ENCODE measurements around the gene SHC3.

SHC3 gene

GRCh38 chr9:89044104-89044503, 134.5 kb downstream of the SHC3 start:
- H3K27ac Mint-ChIP-seq, result no peak overlapping the region

GRCh38 chr9:89042984-89043383, 135.6 kb downstream of the SHC3 start:
- no peak for DNase-seq (ENCODE audit: low spot score in 2 of 2)
- H3K4me1 Mint-ChIP-seq, result no peaks in the 10 kb centered on the region
- no peaks in the 10 kb centered on the region for H3K36me3 Mint-ChIP-seq
- no peak overlapping the region for H3K4me3 Mint-ChIP-seq
- no peak for ATAC-seq
- H3K27ac Mint-ChIP-seq, result no peak overlapping the region
- H3K9me3 Mint-ChIP-seq, result no peaks in the 10 kb centered on the region

More at GRCh38 chr9:89044104-89044503, 134.5 kb downstream of the SHC3 start:
- ATAC-seq (no peak), DNase-seq (ENCODE audit: low spot score in 2 of 2) (no peak)
- Mint-ChIP-seq H3K9me3 (no peaks in the 10 kb centered on the region), H3K4me1 (no peaks in the 10 kb centered on the region), H3K36me3 (no peaks in the 10 kb centered on the region), H3K4me3 (no peak overlapping the region)

GRCh38 chr9:89039664-89040063, 139.0 kb downstream of the SHC3 start:
- Mint-ChIP-seq H3K36me3 (no peaks in the 10 kb centered on the region), H3K4me3 (no peak overlapping the region), H3K4me1 (no peaks in the 10 kb centered on the region), H3K27ac (no peak overlapping the region), H3K9me3 (no peaks in the 10 kb centered on the region)
- no peak for DNase-seq (ENCODE audit: low spot score in 2 of 2)
- ATAC-seq, result no peak

- Mint-ChIP-seq H3K9me3 (no peaks in the 10 kb centered on the region), H3K4me3 (no peak overlapping the region), H3K36me3 (no peaks in the 10 kb centered on the region), H3K27ac (no peak overlapping the region), H3K4me1 (no peaks in the 10 kb centered on the region)
- ATAC-seq (no peak), DNase-seq (ENCODE audit: low spot score in 2 of 2) (no peak)
These were observed 139.5 kb downstream of the SHC3 start for GRCh38 chr9:89039104-89039465.

- no peak for ATAC-seq
- Mint-ChIP-seq H3K9me3 (no peaks in the 10 kb centered on the region), H3K4me3 (no peak overlapping the region), H3K36me3 (no peaks in the 10 kb centered on the region), H3K4me1 (no peaks in the 10 kb centered on the region), H3K27ac (no peak overlapping the region)
- DNase-seq (ENCODE audit: low spot score in 2 of 2), result no peak
These were observed 140.1 kb downstream of the SHC3 start for GRCh38 chr9:89038382-89039103.

- ATAC-seq (no peak), DNase-seq (ENCODE audit: low spot score in 2 of 2) (no peak)
- no peak overlapping the region for H3K4me3 Mint-ChIP-seq
- H3K4me1 Mint-ChIP-seq, result no peaks in the 10 kb centered on the region
- H3K27ac Mint-ChIP-seq, result no peak overlapping the region
- no peaks in the 10 kb centered on the region for H3K36me3 Mint-ChIP-seq
- no peaks in the 10 kb centered on the region for H3K9me3 Mint-ChIP-seq
These were observed 140.7 kb downstream of the SHC3 start for GRCh38 chr9:89037891-89038290.

GRCh38 chr9:89037346-89037745, 141.3 kb downstream of the SHC3 start:
- no peaks in the 10 kb centered on the region for H3K4me1 Mint-ChIP-seq
- no peaks in the 10 kb centered on the region for H3K9me3 Mint-ChIP-seq

GRCh38 chr9:89036891-89037290, 141.7 kb downstream of the SHC3 start:
- Mint-ChIP-seq H3K9me3 (no peaks in the 10 kb centered on the region), H3K27ac (no peak overlapping the region), H3K4me3 (no peak overlapping the region), H3K36me3 (no peaks in the 10 kb centered on the region), H3K4me1 (no peaks in the 10 kb centered on the region)
- no peak for DNase-seq (ENCODE audit: low spot score in 2 of 2)
- ATAC-seq, result no peak

More at GRCh38 chr9:89037346-89037745, 141.3 kb downstream of the SHC3 start:
- Mint-ChIP-seq H3K36me3 (no peaks in the 10 kb centered on the region), H3K27ac (no peak overlapping the region), H3K4me3 (no peak overlapping the region)
- DNase-seq (ENCODE audit: low spot score in 2 of 2), result no peak
- ATAC-seq, result no peak

GRCh38 chr9:89036383-89036782, 142.2 kb downstream of the SHC3 start:
- no peaks in the 10 kb centered on the region for H3K36me3 Mint-ChIP-seq
- no peak overlapping the region for H3K4me3 Mint-ChIP-seq
- no peak for ATAC-seq
- no peak overlapping the region for H3K27ac Mint-ChIP-seq
- no peaks in the 10 kb centered on the region for H3K4me1 Mint-ChIP-seq
- no peak for DNase-seq (ENCODE audit: low spot score in 2 of 2)
- H3K9me3 Mint-ChIP-seq, result no peaks in the 10 kb centered on the region

GRCh38 chr9:89032661-89033060, 146.0 kb downstream of the SHC3 start:
- H3K4me3 Mint-ChIP-seq, result no peak overlapping the region
- ATAC-seq, result no peak
- H3K4me1 Mint-ChIP-seq, result no peaks in the 10 kb centered on the region

GRCh38 chr9:89032173-89032572, 146.4 kb downstream of the SHC3 start:
- ATAC-seq (no peak), DNase-seq (ENCODE audit: low spot score in 2 of 2) (no peak)
- Mint-ChIP-seq H3K27ac (no peak overlapping the region), H3K9me3 (peaks cover 6% of the 10 kb centered on the region), H3K4me3 (no peak overlapping the region), H3K36me3 (no peaks in the 10 kb centered on the region), H3K4me1 (no peaks in the 10 kb centered on the region)

More at GRCh38 chr9:89032661-89033060, 146.0 kb downstream of the SHC3 start:
- Mint-ChIP-seq H3K27ac (no peak overlapping the region), H3K9me3 (peaks cover 6% of the 10 kb centered on the region), H3K36me3 (no peaks in the 10 kb centered on the region)
- no peak for DNase-seq (ENCODE audit: low spot score in 2 of 2)

- Mint-ChIP-seq H3K4me3 (no peak overlapping the region), H3K4me1 (no peaks in the 10 kb centered on the region), H3K36me3 (no peaks in the 10 kb centered on the region), H3K9me3 (peaks cover 6% of the 10 kb centered on the region), H3K27ac (no peak overlapping the region)
- ATAC-seq (no peak), DNase-seq (ENCODE audit: low spot score in 2 of 2) (no peak)
These were observed 148.8 kb downstream of the SHC3 start for GRCh38 chr9:89029788-89030187.

GRCh38 chr9:89026876-89027275, 151.7 kb downstream of the SHC3 start:
- no peak for DNase-seq (ENCODE audit: low spot score in 2 of 2)
- Mint-ChIP-seq H3K4me3 (no peak overlapping the region), H3K4me1 (no peaks in the 10 kb centered on the region), H3K9me3 (peaks cover 6% of the 10 kb centered on the region), H3K36me3 (no peaks in the 10 kb centered on the region), H3K27ac (no peak overlapping the region)
- ATAC-seq, result no peak

- DNase-seq (ENCODE audit: low spot score in 2 of 2) (no peak), ATAC-seq (no peak)
- H3K9me3 Mint-ChIP-seq, result peaks cover 6% of the 10 kb centered on the region
- H3K4me3 Mint-ChIP-seq, result no peak overlapping the region
- no peaks in the 10 kb centered on the region for H3K36me3 Mint-ChIP-seq
- no peaks in the 10 kb centered on the region for H3K4me1 Mint-ChIP-seq
- H3K27ac Mint-ChIP-seq, result no peak overlapping the region
These were observed 153.1 kb downstream of the SHC3 start for GRCh38 chr9:89025553-89025952.

- ATAC-seq, result no peak
- Mint-ChIP-seq H3K36me3 (no peaks in the 10 kb centered on the region), H3K27ac (no peak overlapping the region), H3K9me3 (peaks cover under 1% of the 10 kb centered on the region), H3K4me3 (no peak overlapping the region), H3K4me1 (no peaks in the 10 kb centered on the region)
- no peak for DNase-seq (ENCODE audit: low spot score in 2 of 2)
These were observed 153.9 kb downstream of the SHC3 start for GRCh38 chr9:89024727-89025126.

GRCh38 chr9:89023740-89024139, 154.9 kb downstream of the SHC3 start:
- H3K27ac Mint-ChIP-seq, result no peak overlapping the region
- DNase-seq (ENCODE audit: low spot score in 2 of 2), result no peak
- H3K36me3 Mint-ChIP-seq, result no peaks in the 10 kb centered on the region
- H3K4me1 Mint-ChIP-seq, result no peaks in the 10 kb centered on the region
- ATAC-seq, result no peak
- no peaks in the 10 kb centered on the region for H3K9me3 Mint-ChIP-seq
- H3K4me3 Mint-ChIP-seq, result no peak overlapping the region

GRCh38 chr9:89022902-89023301, 155.7 kb downstream of the SHC3 start:
- Mint-ChIP-seq H3K36me3 (no peaks in the 10 kb centered on the region), H3K9me3 (no peaks in the 10 kb centered on the region), H3K27ac (no peak overlapping the region), H3K4me3 (no peak overlapping the region), H3K4me1 (no peaks in the 10 kb centered on the region)
- DNase-seq (ENCODE audit: low spot score in 2 of 2) (no peak), ATAC-seq (no peak)
